ENCODE measurements around the gene ZBTB22.

DNA sequence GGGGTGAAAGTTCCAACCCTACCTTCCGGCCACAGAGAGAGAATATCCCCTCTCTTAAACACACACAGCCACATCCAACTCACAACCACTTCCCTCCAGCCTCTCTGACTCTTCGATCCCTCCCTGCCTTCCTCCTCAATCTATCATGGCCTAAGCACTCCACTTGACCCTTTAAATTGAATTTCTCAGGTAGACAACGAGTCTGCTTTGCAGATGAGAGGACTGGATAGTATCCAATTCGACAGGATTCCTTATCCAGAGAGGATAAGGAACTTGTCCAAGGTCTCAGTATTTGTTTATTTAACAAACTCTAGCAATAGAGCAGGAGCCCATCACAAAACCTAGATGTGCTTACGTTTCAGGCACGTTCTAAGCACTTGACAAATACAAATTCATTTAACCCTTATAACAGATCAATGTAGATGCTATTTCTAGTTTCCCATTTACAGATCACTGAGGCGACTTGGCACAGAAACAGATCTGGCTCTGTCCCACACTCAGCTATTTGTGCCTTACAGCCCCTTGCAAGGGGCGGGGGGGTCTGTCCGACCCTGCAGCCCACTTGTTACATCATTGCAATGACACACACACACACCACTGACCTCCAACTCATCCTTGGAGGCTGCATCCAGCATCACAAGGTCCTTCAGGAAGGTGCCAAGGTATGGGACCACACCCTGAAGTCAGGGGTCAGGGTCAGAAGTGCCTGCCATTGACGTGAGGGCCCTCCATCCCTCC is 23.3 kb downstream of the ZBTB22 start:
- TF ChIP-seq, protein P1, sequence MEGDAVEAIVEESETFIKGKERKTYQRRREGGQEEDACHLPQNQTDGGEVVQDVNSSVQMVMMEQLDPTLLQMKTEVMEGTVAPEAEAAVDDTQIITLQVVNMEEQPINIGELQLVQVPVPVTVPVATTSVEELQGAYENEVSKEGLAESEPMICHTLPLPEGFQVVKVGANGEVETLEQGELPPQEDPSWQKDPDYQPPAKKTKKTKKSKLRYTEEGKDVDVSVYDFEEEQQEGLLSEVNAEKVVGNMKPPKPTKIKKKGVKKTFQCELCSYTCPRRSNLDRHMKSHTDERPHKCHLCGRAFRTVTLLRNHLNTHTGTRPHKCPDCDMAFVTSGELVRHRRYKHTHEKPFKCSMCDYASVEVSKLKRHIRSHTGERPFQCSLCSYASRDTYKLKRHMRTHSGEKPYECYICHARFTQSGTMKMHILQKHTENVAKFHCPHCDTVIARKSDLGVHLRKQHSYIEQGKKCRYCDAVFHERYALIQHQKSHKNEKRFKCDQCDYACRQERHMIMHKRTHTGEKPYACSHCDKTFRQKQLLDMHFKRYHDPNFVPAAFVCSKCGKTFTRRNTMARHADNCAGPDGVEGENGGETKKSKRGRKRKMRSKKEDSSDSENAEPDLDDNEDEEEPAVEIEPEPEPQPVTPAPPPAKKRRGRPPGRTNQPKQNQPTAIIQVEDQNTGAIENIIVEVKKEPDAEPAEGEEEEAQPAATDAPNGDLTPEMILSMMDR (IDR thresholded peaks at IDR 0.05), result no peak
- TF ChIP-seq POLR2A (IDR thresholded peaks at IDR 0.05) (no peak), EP300 (IDR thresholded peaks at IDR 0.05) (no peak)
